Measurements from ENCODE around the gene NGEF.

The NGEF gene

DNA sequence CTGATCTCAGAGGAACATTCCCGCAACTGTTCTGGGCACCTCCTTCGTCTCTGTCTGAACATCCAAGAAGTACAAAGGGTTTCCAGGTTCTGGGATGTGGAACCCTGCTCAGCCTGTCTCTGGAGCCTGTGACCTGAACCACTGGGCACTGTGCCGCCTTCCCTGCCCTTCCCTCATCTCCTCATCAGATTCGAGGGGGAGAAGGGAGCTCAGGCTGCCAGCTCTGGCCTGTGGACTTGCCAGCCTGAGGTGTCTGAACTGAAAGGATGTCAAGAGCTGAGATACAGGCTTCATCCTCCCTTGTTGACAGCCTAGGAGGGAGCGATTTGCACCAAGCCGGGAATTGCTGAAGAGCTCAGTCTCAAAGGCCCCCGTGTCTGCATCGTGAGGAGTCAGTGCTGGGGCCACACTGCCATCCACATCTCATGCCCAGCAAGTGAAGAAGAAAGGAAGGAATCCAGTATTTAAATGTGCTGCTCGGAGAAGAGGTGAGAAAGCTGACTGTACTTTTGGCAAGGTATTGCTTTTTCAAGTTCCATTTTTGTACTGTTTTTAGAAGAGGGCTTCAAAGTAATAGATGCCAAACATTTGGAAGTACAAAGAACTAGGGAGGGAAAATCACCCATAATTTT lies 32.0 kb upstream of the NGEF start:
- DNase-seq, result no peak

DNA sequence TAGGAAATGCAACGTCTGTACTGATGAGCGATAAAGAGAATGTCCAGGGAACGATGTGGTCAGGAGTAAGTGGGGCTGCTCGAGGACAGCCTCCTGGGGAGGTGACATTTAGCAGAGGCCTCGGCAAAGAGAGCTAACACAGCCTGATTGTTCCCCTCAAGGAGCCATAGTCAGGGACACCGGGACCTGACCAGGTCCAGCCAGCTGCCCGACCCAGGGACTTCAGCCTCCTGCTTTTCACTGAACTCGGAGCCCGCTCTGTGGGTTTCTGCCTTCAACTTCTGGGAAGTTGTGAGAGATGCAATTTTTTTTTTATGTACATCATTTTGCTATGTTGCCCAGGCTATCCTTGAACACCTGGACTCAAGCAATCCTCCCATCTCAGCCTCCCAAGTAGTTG lies 29.5 kb upstream of the NGEF start:
- DNase-seq, result no peak

DNA sequence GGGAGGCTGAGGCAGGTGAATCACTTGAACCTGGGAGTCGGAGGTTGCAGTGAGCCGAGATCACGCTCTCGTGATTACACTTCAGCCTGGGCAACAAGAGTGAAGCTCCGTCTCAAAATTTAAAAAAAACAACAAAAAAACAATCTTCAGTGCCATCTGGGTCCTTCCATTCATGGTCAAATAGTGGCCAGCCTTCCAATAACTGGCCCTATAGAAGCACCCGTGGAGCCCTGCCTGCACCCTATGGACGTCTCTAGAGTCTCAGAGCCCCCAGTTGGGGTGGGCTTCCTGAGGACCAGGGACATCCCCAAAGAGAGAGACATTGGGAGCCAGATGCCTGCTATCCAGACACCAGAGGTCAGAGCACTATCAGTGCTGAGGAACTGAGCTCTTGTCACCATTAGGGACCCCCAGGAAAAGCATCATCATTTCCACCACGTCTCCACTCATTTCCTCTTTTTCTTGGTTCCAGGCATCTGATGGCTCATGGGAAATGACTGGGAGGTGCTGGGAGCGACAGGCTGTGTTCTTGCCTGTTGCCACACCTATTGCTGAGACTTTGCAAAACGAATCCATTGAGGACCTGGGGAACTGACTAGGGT lies 28.8 kb upstream of the NGEF start:
- DNase-seq, result no peak

DNA sequence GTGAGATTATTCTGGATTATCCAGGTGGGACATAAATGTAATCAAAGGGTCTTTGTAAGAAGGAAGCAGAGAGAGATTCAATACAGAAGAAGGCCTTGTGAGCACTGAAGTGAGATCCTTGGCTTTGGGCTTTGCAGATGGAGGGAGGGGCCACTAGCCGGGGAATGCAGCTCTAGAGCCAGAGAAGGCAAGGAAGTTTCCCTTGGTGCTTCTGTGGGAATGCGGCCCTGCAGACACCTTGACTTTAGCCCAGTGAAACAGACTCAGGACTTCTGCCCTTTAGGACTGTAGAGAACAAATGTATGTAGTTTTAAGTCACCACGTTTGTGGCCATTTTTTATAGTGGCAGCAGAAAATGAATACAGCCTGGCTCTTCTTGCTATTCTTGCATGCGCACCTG lies 27.5 kb upstream of the NGEF start:
- DNase-seq, result no peak

DNA sequence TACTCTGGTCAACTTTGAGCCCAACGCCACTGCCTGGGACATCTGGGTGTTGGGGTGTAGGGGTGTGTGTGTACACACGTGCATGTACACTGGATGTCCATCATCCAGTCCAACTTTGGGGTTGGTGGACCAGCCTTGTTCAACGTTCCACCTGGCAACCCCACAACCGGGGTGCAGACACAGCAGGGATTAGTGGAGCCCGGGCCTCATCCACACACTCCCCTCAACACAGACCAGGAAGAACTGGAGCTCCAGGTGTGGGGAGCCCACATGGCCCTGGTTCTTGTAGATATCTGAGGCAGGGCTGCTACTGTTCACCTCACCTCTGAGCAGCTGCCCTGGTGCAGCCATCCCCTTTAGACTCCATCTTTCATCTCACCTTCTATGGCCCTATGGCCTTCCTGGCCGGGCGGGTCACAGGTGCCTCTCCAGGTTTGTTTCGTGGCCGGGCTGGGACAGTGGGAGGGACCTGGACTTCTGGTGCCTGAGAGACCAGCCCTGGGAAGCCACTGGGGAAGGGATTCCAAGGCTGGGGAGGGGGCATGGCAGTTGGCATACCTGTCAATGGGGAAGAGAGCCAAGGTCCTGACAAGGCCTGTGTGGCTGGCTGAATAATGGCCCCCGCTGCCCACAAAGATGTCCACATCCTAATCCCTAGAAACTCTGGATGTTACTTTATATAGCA lies 26.9 kb upstream of the NGEF start:
- no peak for DNase-seq

DNA sequence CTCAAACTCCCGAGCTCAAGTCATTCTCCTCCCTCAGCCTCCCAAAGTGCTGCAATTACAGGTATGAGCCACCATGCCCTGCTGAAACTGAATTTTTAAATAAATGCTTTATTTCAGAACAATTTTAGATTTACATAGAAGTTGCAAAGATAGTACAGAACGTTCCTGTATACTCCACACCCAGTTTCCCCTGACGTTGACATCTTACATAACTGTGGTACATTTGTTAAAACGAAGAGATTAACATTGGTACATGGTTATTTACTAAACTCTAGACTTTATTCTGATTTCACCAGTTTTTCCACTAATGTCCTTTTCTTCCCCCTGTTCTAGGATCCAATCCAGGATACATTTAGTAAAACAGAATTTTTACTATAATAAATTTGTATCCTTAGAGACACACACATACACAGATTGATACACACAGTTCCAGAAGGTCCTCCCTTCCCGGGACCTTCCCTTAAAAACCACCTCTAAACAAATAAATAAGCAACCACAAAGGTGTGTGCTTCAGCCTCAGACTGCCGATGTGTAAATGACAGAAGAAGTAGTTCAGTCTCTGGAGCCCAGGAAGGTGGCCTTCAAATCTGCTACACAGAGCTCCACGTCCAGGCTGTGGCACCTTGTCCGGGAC lies 26.3 kb upstream of the NGEF start:
- DNase-seq, result no peak

DNA sequence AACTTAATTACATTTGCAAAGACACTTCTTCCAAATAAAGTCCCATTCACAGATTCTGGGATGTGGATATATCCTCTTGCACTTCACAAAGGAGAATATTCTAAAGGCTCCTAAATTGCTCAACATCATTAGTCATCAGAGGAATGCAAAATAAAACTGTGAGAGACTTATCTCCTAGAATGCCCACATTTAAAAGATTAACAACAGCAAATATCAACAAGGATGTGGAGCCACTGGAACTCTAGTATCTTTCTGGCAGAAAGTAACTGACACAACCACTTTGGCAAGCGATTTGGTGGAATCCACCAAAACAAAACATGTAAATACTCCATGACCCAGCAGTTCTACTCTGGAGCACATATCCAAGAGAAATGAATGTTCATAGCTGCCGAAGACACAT lies 24.0 kb upstream of the NGEF start:
- DNase-seq, result no peak

DNA sequence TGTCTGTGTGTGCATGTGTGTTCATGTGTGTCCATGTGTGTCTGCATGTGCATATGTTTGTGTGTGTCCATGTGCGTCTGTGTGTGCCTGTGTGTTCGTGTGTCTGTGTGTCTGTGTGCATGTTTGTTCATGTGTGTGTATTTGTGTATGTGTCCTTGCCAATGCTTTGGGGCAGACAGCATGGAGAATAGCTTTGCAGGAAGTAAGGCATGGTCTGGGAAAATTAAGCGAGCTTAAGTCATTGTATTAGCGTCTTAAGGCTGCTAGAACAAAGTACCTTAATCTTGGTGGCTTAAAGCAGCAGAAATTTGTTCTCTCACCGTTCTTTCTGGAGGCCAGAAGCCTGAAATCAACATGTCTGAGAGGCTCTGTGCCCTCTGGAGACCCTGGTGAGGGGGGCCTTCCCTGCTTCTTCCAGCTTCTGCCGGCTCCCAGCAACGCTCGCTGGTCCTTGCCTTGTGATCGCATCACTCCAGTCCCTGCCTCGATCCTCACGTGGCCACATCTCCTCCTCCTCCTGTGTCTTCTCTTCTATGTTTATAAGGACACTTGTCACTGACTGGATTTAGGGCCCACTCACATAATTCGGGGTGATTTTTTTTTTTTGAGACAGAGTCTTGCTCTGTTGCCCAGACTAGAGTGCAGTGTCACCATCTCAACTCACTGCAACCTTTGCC lies 23.2 kb upstream of the NGEF start:
- no peak for DNase-seq

DNA sequence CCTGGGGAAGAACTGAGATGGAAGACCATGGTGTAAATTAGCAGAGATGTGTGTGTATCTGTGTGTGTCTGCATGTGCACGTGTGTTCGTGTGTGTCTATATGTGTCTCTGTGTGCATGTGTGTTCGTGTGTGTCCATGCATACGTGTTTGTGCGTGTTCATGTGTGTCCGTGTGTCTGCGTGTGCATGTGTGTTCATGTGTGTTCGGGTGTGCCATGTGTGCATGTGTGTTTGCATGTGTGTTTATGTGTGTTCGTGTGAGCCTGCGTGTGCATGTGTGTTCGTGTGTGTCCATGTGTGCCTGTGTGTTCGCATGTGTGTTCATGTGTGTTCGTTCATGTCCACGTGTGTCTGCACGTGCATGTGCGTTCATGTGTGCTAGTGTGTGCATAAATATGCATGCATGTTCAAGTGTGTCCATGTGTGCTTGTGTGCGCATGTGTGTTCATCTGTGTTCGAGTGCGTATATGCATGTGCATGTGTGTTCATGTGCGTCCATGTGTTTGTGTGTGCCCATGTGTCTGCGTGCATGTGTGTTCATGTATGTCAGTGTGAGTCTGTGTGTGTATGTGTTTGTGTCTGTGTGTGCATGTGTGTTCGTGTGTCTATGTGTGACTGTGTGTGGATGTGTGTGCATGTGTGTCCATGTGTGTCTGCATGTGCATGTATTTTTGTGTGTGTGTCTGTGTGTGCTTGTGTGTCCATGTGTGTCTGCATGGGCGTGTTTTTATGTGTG lies 22.5 kb upstream of the NGEF start:
- no peak for DNase-seq

DNA sequence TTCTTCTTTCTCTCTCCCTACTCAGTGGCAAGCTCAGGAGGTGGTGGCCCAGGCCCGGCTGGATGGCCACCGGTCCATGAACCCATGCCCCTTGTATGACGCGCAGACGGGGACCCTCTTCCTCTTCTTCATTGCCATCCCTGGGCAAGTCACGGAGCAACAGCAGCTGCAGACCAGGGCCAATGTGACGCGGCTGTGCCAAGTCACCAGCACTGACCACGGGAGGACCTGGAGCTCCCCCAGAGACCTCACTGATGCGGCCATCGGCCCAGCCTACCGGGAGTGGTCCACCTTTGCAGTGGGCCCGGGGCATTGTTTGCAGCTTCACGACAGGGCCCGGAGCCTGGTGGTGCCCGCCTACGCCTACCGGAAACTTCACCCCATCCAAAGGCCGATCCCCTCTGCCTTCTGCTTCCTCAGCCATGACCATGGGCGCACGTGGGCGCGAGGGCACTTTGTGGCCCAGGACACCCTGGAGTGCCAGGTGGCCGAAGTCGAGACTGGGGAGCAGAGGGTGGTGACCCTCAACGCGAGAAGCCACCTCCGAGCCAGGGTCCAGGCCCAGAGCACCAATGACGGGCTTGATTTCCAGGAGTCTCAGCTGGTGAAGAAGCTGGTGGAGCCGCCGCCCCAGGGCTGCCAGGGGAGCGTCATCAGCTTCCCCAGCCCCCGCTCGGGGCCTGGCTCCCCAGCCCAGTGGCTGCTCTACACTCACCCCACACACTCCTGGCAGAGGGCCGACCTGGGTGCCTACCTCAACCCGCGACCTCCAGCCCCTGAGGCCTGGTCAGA lies 21.2 kb upstream of the NGEF start:
- DNase-seq, result no peak

DNA sequence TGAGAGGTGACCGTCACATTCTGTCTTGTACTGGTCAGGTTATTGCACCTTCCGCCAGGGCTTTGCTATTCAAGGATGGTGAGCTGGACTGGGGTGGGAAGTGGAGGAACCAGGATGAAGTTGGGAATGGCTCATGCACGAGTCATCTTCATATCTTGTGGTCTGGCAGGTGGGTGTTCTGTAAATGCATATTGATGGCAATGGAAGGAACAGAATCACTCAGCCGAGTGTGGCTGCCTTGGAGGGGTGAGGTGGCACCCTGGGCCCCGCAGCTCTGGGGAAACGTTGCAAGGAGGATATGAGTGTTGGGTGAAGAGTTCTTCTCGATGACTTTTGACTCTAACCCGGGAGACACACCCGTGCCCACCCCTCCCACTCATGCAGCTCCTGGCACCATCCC lies 20.6 kb upstream of the NGEF start:
- no peak for DNase-seq

DNA sequence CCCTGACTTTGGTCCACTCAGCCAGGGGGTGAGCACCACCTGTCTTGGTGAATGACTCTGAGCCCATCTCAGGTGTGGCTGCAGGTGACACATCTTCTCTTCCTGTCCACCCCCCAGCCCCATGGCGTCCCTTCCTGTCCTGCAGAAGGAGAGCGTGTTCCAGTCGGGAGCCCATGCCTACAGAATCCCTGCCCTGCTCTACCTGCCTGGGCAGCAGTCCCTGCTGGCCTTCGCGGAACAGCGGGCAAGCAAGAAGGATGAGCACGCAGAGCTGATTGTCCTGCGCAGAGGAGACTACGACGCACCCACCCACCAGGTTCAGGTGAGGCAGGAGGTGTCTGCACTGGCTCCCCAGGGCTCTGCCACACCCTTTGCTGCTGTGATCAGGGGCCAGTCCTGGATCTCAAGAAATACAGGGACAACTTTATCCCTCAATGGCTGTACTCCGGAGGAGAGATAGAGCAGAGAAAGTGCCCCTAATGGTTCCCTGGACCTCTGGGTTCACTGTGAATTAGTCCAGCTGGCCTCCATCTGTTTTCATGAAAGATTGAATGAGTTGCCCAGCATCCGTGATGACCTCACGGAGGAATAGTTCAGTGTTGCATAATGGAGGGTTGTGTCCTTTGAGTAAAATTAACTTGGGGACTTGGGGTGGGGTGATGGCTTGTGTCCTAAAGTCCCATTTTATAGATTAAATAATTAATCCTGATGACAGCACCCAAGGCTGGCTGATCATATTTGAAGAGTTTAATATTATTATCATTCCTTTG lies 19.7 kb upstream of the NGEF start, which contains the start of gene NEU2:
NEU2 (plus strand) TSS at position 122 of the 770 bp plus-strand sequence; CDS start at position 122, 0 bp downstream.
- no peak for DNase-seq

DNA sequence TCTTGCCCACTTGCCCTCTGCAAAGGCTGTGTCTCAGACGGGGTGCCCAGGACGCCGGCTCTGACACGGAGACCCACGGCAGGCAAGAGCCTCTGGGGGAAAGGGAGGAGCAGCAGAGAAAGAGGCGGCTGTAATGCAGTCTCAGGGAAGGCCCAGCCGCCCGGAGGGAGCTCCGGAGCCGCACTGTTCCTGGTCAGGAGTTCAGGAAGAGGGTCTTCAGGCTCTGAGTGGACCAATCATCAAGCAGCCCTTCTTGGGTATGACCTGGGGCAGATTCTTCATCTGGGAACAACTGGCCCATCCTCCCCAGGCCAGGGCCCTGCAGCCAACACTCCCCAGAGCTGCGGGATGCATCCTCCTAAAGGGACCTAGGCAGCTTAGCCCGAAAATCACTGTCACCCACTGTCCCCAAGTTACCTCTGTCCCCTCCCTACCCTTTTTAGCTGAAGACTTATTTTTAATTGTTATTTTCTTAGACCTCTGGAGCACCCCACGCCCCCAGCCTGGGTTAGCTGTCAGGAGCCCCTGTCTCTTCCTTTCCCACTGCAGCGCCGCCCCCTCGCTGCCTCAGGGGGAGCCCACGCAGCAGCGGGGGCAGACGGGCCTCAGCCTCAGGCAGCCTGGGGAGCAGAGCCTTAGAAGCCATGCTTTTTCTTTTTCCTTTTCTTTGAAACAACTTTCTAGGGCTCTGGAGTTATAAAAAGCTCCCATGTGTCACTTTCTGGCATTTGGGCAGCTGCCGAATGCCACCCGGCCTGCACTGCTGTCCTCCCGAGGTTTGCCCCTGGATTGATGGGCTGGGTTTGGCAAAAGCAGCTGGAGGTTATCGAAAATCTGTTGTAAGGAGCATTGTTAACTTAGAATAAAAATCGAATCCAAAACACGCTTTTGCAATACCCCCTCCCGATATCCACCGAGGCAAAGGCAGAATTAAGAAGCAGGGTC lies 18.8 kb upstream of the NGEF start:
- DNase-seq, result no peak

DNA sequence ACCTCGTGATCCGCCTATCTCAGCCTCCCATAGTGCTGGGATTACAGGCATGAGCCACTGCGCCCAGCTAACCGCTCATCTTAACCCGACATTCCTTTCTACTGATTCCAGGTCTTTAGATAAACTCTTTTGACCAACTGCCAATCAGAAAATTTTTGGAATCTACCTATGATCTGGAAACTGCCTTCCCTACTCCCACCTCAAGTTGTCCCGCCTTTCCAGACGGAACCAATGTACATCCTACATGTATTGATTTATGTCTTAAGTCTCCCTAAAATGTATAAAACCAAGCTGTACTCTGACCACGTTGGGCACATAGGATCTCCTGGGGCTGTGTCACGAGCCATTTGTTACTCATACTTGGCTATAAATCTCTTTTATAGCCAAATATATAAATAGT lies 16.3 kb upstream of the NGEF start:
- no peak for DNase-seq

DNA sequence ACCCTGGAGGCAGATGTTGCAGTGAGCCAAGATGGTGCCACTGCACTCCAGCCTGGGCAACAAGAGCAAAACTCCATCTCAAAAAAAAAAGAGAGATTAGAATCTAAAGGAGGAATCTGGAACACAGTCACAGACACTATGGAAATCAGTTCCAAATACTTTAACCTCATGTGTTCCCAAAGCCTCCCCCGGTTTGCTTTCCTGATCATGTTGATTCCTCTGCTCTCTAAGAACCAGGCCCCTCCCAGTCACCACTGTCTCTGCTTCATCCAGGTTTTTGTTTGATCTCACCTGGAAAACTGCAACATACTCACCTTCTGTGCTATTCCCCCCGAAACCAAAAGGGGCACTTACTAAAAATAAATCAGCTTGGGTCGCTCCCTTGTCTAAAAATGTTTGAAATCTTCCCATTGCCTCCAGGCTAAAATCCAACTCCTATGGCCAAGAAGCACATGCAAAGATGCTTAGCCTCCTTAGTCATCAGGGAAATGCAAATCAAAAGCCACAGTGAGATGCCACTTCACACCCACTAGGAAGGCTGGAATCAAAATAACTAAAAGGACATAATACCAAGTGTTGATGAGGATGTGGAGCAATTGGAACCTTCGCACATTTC lies 13.2 kb upstream of the NGEF start:
- no peak for DNase-seq

DNA sequence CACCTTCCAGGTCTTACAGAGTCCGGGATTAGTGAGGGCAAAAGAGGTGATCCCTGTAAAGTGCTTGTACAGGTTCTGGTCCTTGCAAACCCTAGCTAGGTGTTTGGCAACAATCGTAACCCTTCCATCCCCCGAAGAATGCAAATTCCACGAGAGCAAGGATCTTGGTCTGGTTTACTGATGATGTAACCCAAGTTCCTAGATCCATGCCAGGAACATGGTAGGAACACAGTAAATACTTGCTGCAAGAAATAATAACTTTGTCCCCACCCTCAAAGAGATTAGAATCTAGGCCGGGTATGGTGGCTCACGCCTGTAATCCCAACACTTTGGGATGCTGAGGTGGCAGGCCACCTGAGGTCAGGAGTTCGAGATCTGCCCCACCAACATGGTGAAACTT lies 12.7 kb upstream of the NGEF start:
- no peak for DNase-seq

DNA sequence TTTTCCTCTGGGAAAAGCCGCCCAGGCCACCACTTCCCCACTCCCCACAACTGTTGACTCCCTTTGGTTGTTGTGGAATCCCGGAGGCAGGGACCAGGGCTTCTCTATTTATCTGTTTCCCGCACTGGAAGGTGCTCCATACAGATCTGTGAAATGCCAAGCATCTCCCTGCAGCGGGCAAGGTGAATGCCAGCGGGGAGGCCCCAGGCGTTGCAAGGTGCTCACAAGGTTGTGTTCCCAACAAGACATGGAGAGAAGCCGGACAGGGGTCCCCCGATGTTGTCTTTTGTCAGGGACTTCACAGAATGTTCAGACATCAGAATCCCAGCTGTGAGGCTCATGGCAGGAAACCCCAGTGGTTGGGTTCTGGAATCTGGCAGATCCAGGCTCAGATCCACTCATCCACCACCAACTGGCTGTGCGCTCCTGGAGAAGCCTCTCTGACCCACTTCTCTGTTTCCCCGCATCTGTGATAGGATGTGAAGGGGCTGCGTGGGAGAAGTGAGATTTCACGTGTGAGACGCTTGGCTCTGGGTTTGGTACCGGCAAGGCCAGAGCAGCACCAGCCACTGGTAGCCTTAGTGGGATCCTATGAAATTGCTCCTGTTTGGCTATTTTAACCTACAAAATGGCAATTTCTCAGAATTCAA lies 10.8 kb upstream of the NGEF start:
- DNase-seq, result no peak

DNA sequence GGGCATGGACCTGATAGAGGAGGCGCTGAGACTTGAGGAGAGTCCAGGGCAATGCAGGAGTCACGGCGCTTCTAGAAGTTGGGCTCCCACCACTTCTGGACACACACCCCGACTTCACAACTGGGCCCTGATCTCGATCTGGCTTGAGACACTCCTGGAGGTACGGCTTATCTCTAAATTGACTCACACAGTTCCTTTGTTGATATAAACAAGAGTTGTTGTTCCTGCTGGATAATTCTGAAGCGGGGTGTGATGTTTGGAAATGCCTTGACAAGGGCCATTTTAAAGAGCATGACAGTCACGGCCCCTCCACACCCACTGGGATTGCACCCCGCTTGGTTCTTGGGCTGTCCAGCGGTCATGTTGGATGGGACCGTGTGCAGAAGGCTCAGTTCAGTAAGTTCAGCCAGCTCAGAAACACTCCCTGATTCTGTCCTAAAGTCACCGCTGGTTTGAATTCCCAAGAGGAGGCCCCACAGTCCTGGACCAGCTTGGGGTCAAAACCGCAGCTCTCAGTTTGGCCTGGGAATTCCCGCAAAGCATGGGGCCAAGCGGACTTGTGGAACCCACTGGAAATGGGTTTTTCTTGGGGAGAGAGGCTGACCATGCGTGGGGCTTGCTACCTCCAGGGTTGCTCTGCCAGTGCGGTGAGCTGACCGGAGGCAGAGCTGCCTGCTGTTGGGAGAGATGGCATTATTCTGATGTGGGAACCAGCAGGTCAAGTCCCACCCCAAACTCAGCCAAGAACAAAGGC lies 10.1 kb upstream of the NGEF start:
- no peak for DNase-seq
